Lung microvascular endothelial cell (primary cell): ENCODE data around the gene HPCAL1. TPM values are rescaled to one million over a fixed set of nuclear protein-coding genes. Genes with fewer than 3 reads are reported as not detected.

Experiments
- DNase-seq, 2 donors: peaks; one replicate each; pipeline versions ENCODE4 v3.0.0 to v3.0.0-alpha.2; 2010; ENCODE audit warnings: low read depth in 2 of 2
- total RNA-seq: library from RNA; depleted of rRNA; stranded (reverse); fragments of >200 nt; gene quantifications from 2 replicates; pipeline ENCODE4 v1.2.1, GENCODE V29; 2014

HPCAL1 gene
- total RNA-seq, 1 donor from 2014 or later = 33.7 TPM

- DNase-seq = no peak
These were observed 20.3 kb downstream of the HPCAL1 start for GRCh38 chr2:10322973-10323372.

- DNase-seq = no peak
These were observed 20.8 kb downstream of the HPCAL1 start for GRCh38 chr2:10323535-10323934.

- DNase-seq = peak; percentile 80 to 94
These were observed 21.6 kb downstream of the HPCAL1 start for GRCh38 chr2:10324095-10324832.

- DNase-seq = peak in 1 of 2 donors; percentile 63
These were observed 22.8 kb downstream of the HPCAL1 start for GRCh38 chr2:10325278-10326145.

- no peak for DNase-seq
These were observed 23.5 kb downstream of the HPCAL1 start for GRCh38 chr2:10326151-10326616.

- DNase-seq = peak in 1 of 2 donors; percentile 21
These were observed 24.2 kb downstream of the HPCAL1 start for GRCh38 chr2:10326707-10327594.

GRCh38 chr2:10327896-10328669 lies 25.4 kb downstream of the HPCAL1 start:
- DNase-seq = no peak

- DNase-seq = peak in 1 of 2 donors; percentile 42
These were observed 26.2 kb downstream of the HPCAL1 start for GRCh38 chr2:10328670-10329579.

GRCh38 chr2:10329580-10329879 lies 26.8 kb downstream of the HPCAL1 start:
- no peak for DNase-seq

- peak; percentile 40 to 87 for DNase-seq
These were observed 27.4 kb downstream of the HPCAL1 start for GRCh38 chr2:10329880-10330699.

GRCh38 chr2:10330700-10331026 lies 28.0 kb downstream of the HPCAL1 start:
- DNase-seq = no peak

- DNase-seq = peak; percentile 42 to 72
These were observed 28.5 kb downstream of the HPCAL1 start for GRCh38 chr2:10331027-10331701.

- DNase-seq = no peak
These were observed 29.1 kb downstream of the HPCAL1 start for GRCh38 chr2:10331702-10332401.

GRCh38 chr2:10332402-10333246 lies 29.9 kb downstream of the HPCAL1 start:
- no peak for DNase-seq

GRCh38 chr2:10333247-10333613 lies 30.5 kb downstream of the HPCAL1 start:
- no peak for DNase-seq

GRCh38 chr2:10333966-10334365 lies 31.3 kb downstream of the HPCAL1 start:
- no peak for DNase-seq
